T-cell (primary cell): ENCODE data around the gene CTBP1. TPM values are rescaled to one million over a fixed set of nuclear protein-coding genes. Genes with fewer than 3 reads are reported as not detected.
A peak's percentile ranks its signal among the peaks of the same experiment; 100 is the strongest.

Experiments
- ATAC-seq, 4 experiments: fragments of 200-7000 bp in 3 of 4; fragments of 150-1000 bp in 1 of 4; cut with Tn5 transposase; replicated peaks in 1 of 4; 1 replicate in 3 of 4; 2 replicates in 1 of 4; pipeline ENCODE4 v1.10.0; 2021; ENCODE audit warnings: moderate library complexity in 3 of 4, mild to moderate bottlenecking in 2 of 4, moderate number of reproducible peaks in 1 of 4
- CTCF ChIA-PET, 2 donors: fragments of 300-600 bp; sonication (Branson Sonifier 250); formaldehyde crosslinking; loops; one replicate each; lab custom pipeline; 2022; ENCODE audit warnings: antibody characterized with exemption in 2 of 2; lab: Charles Lee
- POLR2A ChIA-PET, 2 donors: fragments of 300-600 bp; sonication (Branson Sonifier 250); formaldehyde crosslinking; loops; one replicate each; lab custom pipeline; 2022; ENCODE audit warnings: antibody characterized with exemption in 2 of 2; lab: Charles Lee
- DNase-seq, 35 experiments: peaks; one replicate each; pipeline versions ENCODE4 v3.0.0 to v3.0.0-alpha.2; 2013 to 2023
- H3K27ac ChIP-seq: one replicate; pipeline ENCODE4 v1.5.1; 2013; ENCODE audit warnings: low read length
- H3K27me3 ChIP-seq, 2 experiments: replicated peaks in 1 of 2; 1 replicate in 1 of 2; 2 replicates in 1 of 2; pipeline versions ENCODE4 v1.6.1 to v1.7.0; 2013; ENCODE audit warnings: low read length in 1 of 2, mixed read lengths in 1 of 2; ENCODE audit not compliant: control insufficient read depth in 2 of 2, insufficient read depth in 2 of 2; ENCODE audit errors: extremely low read depth in 1 of 2
- H3K36me3 ChIP-seq, 2 donors: 1 replicate in 1 of 2; 2 replicates in 1 of 2; pipeline versions ENCODE4 v1.6.1 to v1.7.0; 2013; ENCODE audit warnings: low read length in 1 of 2; ENCODE audit not compliant: control insufficient read depth in 2 of 2, insufficient read depth in 1 of 2; ENCODE audit errors: extremely low read depth in 1 of 2
- H3K4me1 ChIP-seq, 2 experiments: 1 replicate in 1 of 2; 2 replicates in 1 of 2; pipeline versions ENCODE4 v1.6.1 to v1.7.0; 2013; ENCODE audit warnings: low read length in 2 of 2, mixed read lengths in 1 of 2; ENCODE audit not compliant: insufficient read depth in 2 of 2, control insufficient read depth in 1 of 2; ENCODE audit errors: extremely low read depth in 1 of 2
- H3K4me3 ChIP-seq, 2 donors: 1 replicate in 1 of 2; 2 replicates in 1 of 2; pipeline versions ENCODE4 v1.5.1 to v1.7.0; 2013; ENCODE audit warnings: mild to moderate bottlenecking in 2 of 2, low read length in 1 of 2, moderate library complexity in 1 of 2; ENCODE audit not compliant: control insufficient read depth in 1 of 2; ENCODE audit errors: extremely low read depth in 1 of 2
- H3K9me3 ChIP-seq: 2 replicates; pipeline ENCODE4 v1.7.0; 2013
- H3K27ac Mint-ChIP-seq, 2 donors: one replicate each; pipeline ENCODE4 v1.8.0; 2020 to 2021; ENCODE audit warnings: mild to moderate bottlenecking in 2 of 2, mixed read lengths in 2 of 2
- H3K27me3 Mint-ChIP-seq, 2 donors: one replicate each; pipeline ENCODE4 v1.8.0; 2021 to 2022; ENCODE audit warnings: mixed read lengths in 2 of 2
- H3K36me3 Mint-ChIP-seq: one replicate; pipeline ENCODE4 v1.8.0; 2021; ENCODE audit warnings: mixed read lengths
- H3K4me1 Mint-ChIP-seq, 3 donors: one replicate each; pipeline ENCODE4 v1.8.0; 2020 to 2022; ENCODE audit warnings: mixed read lengths in 3 of 3, mild to moderate bottlenecking in 1 of 3
- H3K4me3 Mint-ChIP-seq, 3 donors: one replicate each; pipeline ENCODE4 v1.8.0; 2020 to 2022; ENCODE audit warnings: mild to moderate bottlenecking in 3 of 3, mixed read lengths in 3 of 3, moderate library complexity in 3 of 3
- H3K9me3 Mint-ChIP-seq, 3 donors: one replicate each; pipeline ENCODE4 v1.8.0; 2020 to 2022; ENCODE audit warnings: mixed read lengths in 3 of 3
- WGBS: methylation state at CpG from one replicate; pipeline ENCODE4 v1.1.5; 2013; ENCODE audit warnings: missing lambda C conversion rate; ENCODE audit not compliant: insufficient coverage; 5-methylcytosine and 5-hydroxymethylcytosine counted together
- total RNA-seq, 35 experiments: library from RNA in 6 of 35; stranded (reverse) in 6 of 35; fragments of 120-200 nt in 1 of 35; gene quantifications; one replicate each; pipeline versions ENCODE4 v1.2.1 to v1.2.4 and lab custom pipeline; 2013 to 2026

CTBP1 gene
- total RNA-seq, 5 donors from 2014 or later (not counting 1 experiment from before 2014, with no cell fraction given): 185 to 232 (median 207) TPM

DNA sequence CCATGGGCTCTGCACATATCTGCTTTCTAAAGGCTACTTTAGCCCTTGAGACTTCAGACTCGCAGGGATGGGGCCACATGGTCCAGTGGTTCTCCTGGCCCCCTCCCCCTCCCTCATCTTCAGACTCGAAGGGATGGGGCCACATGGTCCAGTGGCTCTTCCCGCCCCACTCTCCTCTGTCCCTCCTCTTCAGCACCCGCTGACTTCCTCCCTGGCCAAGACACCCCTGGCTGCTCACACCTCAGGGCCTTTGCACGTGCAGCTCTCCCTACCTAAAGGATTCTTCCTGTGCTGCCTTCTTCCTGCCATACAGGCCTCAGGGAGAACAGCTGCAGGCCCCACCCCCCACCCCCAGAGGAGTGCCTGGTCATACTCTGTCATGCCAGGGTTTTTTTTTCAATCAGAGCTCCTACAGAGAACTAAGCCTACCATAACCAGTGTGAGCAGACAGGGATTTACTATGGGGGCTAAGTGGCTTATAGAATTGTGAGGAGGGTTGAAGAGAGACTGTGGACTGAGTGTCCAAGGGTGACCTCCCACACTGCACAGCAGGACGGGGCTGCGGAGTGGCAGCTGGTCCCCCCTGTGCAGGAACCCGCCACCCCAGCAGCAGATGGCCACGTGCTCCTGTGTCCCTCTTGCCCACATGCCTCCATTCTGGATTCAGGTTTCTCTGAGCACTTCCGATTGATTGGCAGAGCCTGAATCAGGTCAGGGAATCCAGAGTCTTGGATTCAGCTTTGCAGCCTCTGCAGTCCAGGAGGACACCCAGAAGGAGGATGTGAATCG lies 70.4 kb downstream of the CTBP1 start:
- H3K36me3 ChIP-seq: no peaks in the 10 kb centered on the region
- CTCF ChIA-PET: interaction anchor here in 1 of 2 donors (1.3 kb wide), 1 partner anchor 11 kb away, joined by 3 read pairs; no protein-coding TSS in a partner anchor
- Mint-ChIP-seq H3K4me3 (no peak overlapping the region), H3K9me3 (peaks cover 2 to 23% (median 9%) of the 10 kb centered on the region in 3 donors), H3K27ac (no peak overlapping the region), H3K27me3 (peaks cover 0 to 4% of the 10 kb centered on the region in 2 donors), H3K36me3 (peaks cover 19% of the 10 kb centered on the region), H3K4me1 (peaks cover 4 to 18% (median 6%) of the 10 kb centered on the region in 3 donors)
- no peak for DNase-seq
- no peak overlapping the region for H3K27ac ChIP-seq
- H3K9me3 ChIP-seq: peaks cover 5% of the 10 kb centered on the region
- ATAC-seq: no peak
- peaks cover 0 to 15% of the 10 kb centered on the region in 2 experiments for H3K27me3 ChIP-seq
- no peak overlapping the region for H3K4me3 ChIP-seq
- WGBS: 85% methylated on average over 7 of the region's 11 CpGs
- POLR2A ChIA-PET: no interaction called here
- H3K4me1 ChIP-seq: peaks cover 0 to 33% of the 10 kb centered on the region in 2 experiments

DNA sequence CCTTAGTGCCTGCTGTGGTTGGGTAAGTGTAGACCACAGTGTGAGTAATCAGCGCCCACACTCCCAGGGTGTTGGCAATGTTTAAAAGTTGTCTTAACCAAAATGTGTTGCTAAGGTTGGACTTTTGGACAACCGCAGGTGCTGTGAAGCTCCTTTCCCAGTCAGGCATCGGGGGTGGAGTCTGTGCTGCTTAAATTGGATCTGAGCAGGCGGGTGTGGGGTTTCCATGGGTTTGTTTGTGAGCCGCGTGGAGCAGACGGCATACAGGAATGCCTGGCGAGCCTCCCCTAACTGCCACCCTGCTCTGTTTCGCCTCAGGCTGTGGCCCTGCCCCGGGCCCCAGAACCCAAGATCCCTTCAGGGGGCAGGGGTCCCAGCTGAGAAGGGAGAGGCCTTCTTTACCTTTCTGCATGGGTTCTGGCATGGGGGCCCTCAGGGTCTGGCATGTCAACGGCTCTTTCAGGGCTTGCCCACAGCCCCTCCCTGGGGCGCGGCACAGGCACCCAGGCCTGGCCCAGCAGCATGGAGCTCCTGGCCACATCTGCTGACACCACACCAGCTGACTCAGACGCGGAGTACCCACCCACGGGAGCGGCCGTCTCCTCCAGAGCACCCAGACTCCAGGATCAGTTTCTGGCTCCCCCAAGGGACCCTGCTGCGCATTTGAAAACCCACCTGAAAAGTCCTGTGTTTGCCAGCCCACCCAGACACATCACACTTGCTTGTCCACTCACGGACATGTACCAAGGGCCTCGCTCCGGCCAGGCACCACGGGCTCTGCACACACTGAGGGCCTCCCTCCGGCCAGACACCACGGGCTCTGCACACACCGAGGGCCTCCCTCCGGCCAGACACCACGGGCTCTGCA lies 71.4 kb downstream of the CTBP1 start:
- peaks cover 0 to 40% of the 10 kb centered on the region in 2 experiments for H3K4me1 ChIP-seq
- H3K27me3 Mint-ChIP-seq: peaks cover 0 to 10% of the 10 kb centered on the region in 2 donors
- WGBS: 66% methylated on average over 23 of the region's 28 CpGs
- peaks cover 17% of the 10 kb centered on the region for H3K36me3 Mint-ChIP-seq
- no peak overlapping the region for H3K4me3 Mint-ChIP-seq
- ChIA-PET CTCF (no interaction called here), POLR2A (interaction anchor here in 1 of 2 donors (0.5 to 0.6 kb wide), 2 partner anchors 22 to 25 kb away, joined by 3 to 6 read pairs; no protein-coding TSS in a partner anchor)
- peaks cover 0 to 24% of the 10 kb centered on the region in 2 experiments for H3K27me3 ChIP-seq
- H3K27ac ChIP-seq: no peak overlapping the region
- H3K27ac Mint-ChIP-seq: no peak overlapping the region
- peaks cover 0 to 18% (median 8%) of the 10 kb centered on the region in 3 donors for H3K4me1 Mint-ChIP-seq
- peak overlapping the region in 1 of 2 donors; percentile 4 for H3K4me3 ChIP-seq
- peaks cover 2 to 22% (median 9%) of the 10 kb centered on the region in 3 donors for H3K9me3 Mint-ChIP-seq
- ATAC-seq (peak in 3 of 4 experiments; percentile 26 to 66 (median 43)), DNase-seq (peak in 28 of 35 experiments; percentile 34 to 77 (median 52))
- peaks cover 4% of the 10 kb centered on the region for H3K9me3 ChIP-seq
- H3K36me3 ChIP-seq: no peaks in the 10 kb centered on the region

DNA sequence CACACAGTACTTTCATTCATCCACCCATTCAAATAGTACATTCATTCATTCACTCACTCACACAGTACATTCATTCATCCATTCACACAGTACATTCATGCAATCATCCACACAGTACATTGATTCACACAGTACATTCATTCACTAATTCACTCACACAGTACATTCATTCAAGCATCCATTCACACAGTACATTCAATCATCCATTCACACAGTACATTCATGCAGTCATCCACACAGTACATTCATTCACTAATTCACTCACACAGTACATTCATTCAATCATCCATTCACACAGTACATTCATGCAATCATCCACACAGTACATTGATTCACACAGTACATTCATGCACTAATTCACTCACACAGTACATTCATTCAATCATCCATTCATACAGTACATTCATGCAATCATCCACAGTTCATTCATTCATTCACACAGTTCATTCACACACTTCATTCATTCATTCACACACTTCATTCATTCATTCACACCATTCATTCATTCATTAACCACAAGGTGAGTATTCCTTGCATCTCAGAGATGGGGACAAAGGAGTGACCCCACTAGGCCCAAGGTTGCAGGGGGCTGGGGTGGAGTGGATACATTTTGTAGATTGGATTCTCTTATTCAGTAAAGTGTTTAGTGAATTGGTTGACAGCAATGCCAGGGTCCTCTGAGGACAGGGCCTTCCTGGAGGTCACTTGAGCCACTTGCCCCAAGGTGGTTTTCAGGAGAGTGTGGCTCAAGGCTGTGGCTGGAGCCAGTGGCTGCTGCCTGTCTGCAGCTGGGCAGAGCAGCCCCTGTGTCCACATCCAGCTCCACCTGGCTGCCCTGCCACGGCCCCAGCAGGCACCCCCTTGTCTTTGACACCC lies 72.3 kb downstream of the CTBP1 start:
- Histone ChIP-seq H3K36me3 (no peaks in the 10 kb centered on the region), H3K9me3 (no peaks in the 10 kb centered on the region), H3K27me3 (peaks cover 0 to 33% of the 10 kb centered on the region in 2 experiments), H3K4me3 (no peak overlapping the region), H3K27ac (no peak overlapping the region), H3K4me1 (peaks cover 2 to 49% of the 10 kb centered on the region in 2 experiments)
- Mint-ChIP-seq H3K4me3 (no peak overlapping the region), H3K27ac (no peak overlapping the region), H3K4me1 (peaks cover 0 to 15% (median 7%) of the 10 kb centered on the region in 3 donors), H3K27me3 (peaks cover under 1 to 10% of the 10 kb centered on the region in 2 donors), H3K36me3 (peaks cover 10% of the 10 kb centered on the region), H3K9me3 (peaks cover 0 to 18% (median 9%) of the 10 kb centered on the region in 3 donors)
- ATAC-seq (peak in 3 of 4 experiments; percentile 54 to 64 (median 63)), DNase-seq (no peak)
- ChIA-PET POLR2A (interaction anchor here in 1 of 2 donors (0.5 to 0.6 kb wide), 2 partner anchors 23 to 26 kb away, joined by 3 to 6 read pairs; no protein-coding TSS in a partner anchor), CTCF (no interaction called here)
- WGBS: no CpG with 5 or more reads among the region's 1 CpG

DNA sequence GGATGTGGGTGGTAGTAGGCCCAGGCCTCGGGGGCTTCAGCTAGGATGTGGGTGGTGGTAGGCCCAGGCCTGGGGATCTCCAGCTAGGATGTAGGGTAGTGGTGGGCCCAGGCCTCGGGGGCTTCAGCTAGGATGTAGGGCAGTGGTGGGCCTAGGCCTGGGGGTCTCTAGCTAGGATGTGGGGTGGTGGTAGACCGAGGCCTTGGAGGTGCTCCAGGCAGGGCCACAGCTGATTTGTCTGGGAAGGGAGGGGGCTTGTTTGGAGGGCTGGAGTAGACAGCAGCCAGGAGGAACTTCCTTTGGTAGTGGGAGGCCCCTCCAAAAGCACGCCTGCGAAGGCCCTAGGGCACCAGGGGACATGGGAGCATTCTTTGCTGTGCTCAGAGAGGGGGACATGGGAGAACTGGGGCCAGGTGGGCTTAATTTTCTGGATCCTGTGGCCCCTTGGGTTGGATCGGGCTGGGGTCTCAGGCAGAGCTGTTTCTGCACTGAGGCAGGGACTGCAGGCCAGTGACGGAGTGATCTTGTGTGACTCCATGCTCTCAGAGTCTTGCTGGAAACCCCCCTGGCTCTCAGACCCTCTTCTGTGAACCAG lies 73.2 kb downstream of the CTBP1 start:
- DNase-seq: no peak
- 89% methylated on average over 6 of the region's 7 CpGs for WGBS
- no peak overlapping the region for H3K27ac ChIP-seq
- Mint-ChIP-seq H3K27ac (no peak overlapping the region), H3K4me1 (peaks cover 5 to 16% (median 12%) of the 10 kb centered on the region in 3 donors), H3K36me3 (peaks cover 3% of the 10 kb centered on the region), H3K4me3 (no peak overlapping the region), H3K27me3 (peaks cover 6 to 12% of the 10 kb centered on the region in 2 donors), H3K9me3 (peaks cover 0 to 11% (median 3%) of the 10 kb centered on the region in 3 donors)
- H3K4me3 ChIP-seq: no peak overlapping the region
- H3K4me1 ChIP-seq: peaks cover 3 to 58% of the 10 kb centered on the region in 2 experiments
- H3K27me3 ChIP-seq: peaks cover 0 to 42% of the 10 kb centered on the region in 2 experiments
- ChIA-PET CTCF (interaction anchor here (0.7 kb wide), 2 partner anchors 41 to 1163 kb away, joined by 3 read pairs; no protein-coding TSS in a partner anchor), POLR2A (interaction anchor here (0.5 to 0.6 kb wide), 3 partner anchors 23 to 42 kb away, joined by 3 read pairs; no protein-coding TSS in a partner anchor)
- H3K36me3 ChIP-seq: no peaks in the 10 kb centered on the region
- no peaks in the 10 kb centered on the region for H3K9me3 ChIP-seq
- no peak for ATAC-seq

DNA sequence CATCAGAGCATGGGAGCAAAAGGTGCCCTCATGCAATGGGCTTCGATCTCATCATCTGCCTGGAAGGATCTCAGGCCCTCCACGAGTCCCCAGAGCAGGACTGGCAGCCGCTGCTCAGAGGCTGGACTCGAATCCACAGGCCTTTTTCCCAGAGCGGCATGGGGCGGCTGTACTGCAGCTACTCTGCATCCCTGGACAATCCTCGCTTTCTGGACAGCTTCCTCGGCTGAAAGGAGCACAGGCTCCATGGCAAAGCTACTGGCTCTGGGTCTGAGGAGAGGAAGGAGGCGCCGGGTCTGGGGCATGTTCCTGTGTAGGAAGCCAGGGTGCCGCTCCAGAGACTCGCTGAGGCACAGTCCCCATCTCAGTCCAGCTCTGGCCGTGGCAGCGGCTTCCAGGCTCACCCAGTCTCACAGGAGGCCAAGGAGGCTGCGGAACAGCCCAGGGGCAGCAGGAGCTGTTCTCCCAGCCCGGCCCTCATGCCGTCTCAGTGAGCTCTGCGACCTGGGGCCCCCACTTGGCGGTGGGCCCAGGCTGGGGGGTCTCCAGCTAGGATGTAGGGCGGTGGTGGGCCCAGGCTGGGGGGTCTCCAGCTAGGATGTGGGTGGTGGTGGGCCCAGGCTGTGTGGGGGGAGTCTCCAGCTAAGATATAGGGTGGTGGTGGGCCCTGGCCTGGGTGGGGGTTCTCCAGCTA lies 73.8 kb downstream of the CTBP1 start:
- H3K27me3 Mint-ChIP-seq: peaks cover 6 to 18% of the 10 kb centered on the region in 2 donors
- ChIA-PET CTCF (interaction anchor here in 1 of 2 donors (0.7 kb wide), 1 partner anchor 1164 kb away, joined by 3 read pairs; no protein-coding TSS in a partner anchor), POLR2A (interaction anchor here (0.6 kb wide), 2 partner anchors 24 to 26 kb away, joined by 3 read pairs; no protein-coding TSS in a partner anchor)
- peaks cover 0 to 5% (median 0%) of the 10 kb centered on the region in 3 donors for H3K9me3 Mint-ChIP-seq
- ATAC-seq (no peak), DNase-seq (no peak)
- peaks cover 0 to 48% of the 10 kb centered on the region in 2 experiments for H3K27me3 ChIP-seq
- H3K4me1 ChIP-seq: peaks cover 3 to 64% of the 10 kb centered on the region in 2 experiments
- H3K9me3 ChIP-seq: no peaks in the 10 kb centered on the region
- H3K27ac Mint-ChIP-seq: no peak overlapping the region
- peaks cover 5 to 20% (median 14%) of the 10 kb centered on the region in 3 donors for H3K4me1 Mint-ChIP-seq
- no peaks in the 10 kb centered on the region for H3K36me3 Mint-ChIP-seq
- WGBS: 97% methylated on average over 18 of the region's 20 CpGs
- no peak overlapping the region for H3K27ac ChIP-seq
- no peak overlapping the region for H3K4me3 Mint-ChIP-seq
- H3K4me3 ChIP-seq: no peak overlapping the region
- H3K36me3 ChIP-seq: no peaks in the 10 kb centered on the region
